ENCODE data around the gene ERC2.

ERC2 gene

DNA sequence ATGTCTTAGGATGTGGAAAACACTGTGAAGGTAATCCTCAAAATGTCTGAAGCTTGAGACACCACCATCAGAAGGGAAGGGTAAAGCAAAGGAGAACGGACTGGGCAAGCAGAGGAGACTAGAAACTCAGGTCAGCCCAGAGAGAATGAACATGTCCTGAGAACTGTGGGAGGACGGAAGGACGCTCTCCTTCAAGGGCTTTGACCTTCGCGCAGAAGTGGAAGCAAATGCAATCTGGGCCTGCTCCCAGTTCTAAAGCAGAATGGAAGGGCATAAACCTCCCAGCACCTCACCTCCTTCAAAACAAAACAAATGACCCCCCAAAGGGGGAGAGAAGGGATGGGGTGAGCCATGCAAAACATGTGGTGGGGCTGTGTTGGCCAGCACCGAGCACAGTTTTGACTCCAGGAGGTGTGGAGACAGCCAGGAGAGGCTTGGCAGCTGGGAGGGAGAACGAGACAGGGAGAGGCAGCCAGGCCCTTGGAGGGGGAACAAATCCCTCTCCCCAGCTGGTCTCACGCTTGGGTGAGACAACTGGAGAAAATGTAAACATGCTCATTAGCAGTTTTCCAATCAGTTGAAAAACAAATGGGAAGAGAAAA is 758.8 kb downstream of the ERC2 start:
- no peak for DNase-seq (ENCODE audit: low spot score in 2 of 2)
- Mint-ChIP-seq H3K9me3 (peaks cover 6% of the 10 kb centered on the region), H3K4me1 (no peaks in the 10 kb centered on the region), H3K4me3 (no peak overlapping the region), H3K36me3 (no peaks in the 10 kb centered on the region), H3K27ac (no peak overlapping the region)
- ATAC-seq: no peak

DNA sequence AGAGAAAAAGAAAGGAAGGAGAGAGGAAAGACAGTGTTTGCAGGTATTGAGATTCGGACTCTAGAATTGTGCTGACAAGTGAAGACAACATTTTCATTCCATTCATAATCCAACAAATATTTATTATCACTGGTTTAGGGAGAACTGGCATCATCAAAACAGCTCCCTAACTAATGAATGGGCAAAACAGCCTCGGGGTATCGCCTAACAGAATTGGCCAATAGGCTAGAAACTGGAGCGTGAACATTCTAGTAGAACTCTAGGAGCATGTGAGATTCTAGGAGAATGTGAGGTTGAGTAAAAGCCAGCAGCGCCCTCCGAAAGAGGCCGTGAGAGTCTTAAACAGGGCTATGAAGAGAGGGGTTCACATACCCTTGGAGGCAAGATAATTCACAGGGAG is 759.3 kb downstream of the ERC2 start:
- no peak for ATAC-seq
- Mint-ChIP-seq H3K27ac (no peak overlapping the region), H3K4me1 (no peaks in the 10 kb centered on the region), H3K36me3 (no peaks in the 10 kb centered on the region), H3K9me3 (peaks cover 6% of the 10 kb centered on the region), H3K4me3 (no peak overlapping the region)
- no peak for DNase-seq (ENCODE audit: low spot score in 2 of 2)

- Mint-ChIP-seq H3K4me3 (no peak overlapping the region), H3K36me3 (no peaks in the 10 kb centered on the region), H3K9me3 (peaks cover 8% of the 10 kb centered on the region), H3K4me1 (no peaks in the 10 kb centered on the region), H3K27ac (no peak overlapping the region)
- DNase-seq (ENCODE audit: low spot score in 2 of 2): no peak
- ATAC-seq: no peak
Measured at GRCh38 chr3:55708242-55708641, 760.0 kb downstream of the ERC2 start.

- H3K4me3 Mint-ChIP-seq: no peak overlapping the region
- H3K36me3 Mint-ChIP-seq: no peaks in the 10 kb centered on the region
- DNase-seq (ENCODE audit: low spot score in 2 of 2): no peak
- no peak overlapping the region for H3K27ac Mint-ChIP-seq
- no peaks in the 10 kb centered on the region for H3K4me1 Mint-ChIP-seq
- ATAC-seq: no peak
- H3K9me3 Mint-ChIP-seq: peaks cover 20% of the 10 kb centered on the region
Measured at GRCh38 chr3:55704521-55704920, 763.7 kb downstream of the ERC2 start.

- Mint-ChIP-seq H3K36me3 (no peaks in the 10 kb centered on the region), H3K27ac (no peak overlapping the region), H3K4me1 (no peaks in the 10 kb centered on the region), H3K4me3 (no peak overlapping the region), H3K9me3 (peaks cover 16% of the 10 kb centered on the region)
- no peak for ATAC-seq
- DNase-seq (ENCODE audit: low spot score in 2 of 2): no peak
Measured at GRCh38 chr3:55702822-55703221, 765.4 kb downstream of the ERC2 start.

- H3K27ac Mint-ChIP-seq: no peak overlapping the region
- no peaks in the 10 kb centered on the region for H3K4me1 Mint-ChIP-seq
- no peak for ATAC-seq
- H3K9me3 Mint-ChIP-seq: peaks cover 16% of the 10 kb centered on the region
- no peaks in the 10 kb centered on the region for H3K36me3 Mint-ChIP-seq
- no peak overlapping the region for H3K4me3 Mint-ChIP-seq
- DNase-seq (ENCODE audit: low spot score in 2 of 2): no peak
Measured at GRCh38 chr3:55701997-55702396, 766.3 kb downstream of the ERC2 start.

GRCh38 chr3:55698831-55699230 is 769.4 kb downstream of the ERC2 start:
- ATAC-seq: no peak
- H3K27ac Mint-ChIP-seq: no peak overlapping the region
- peaks cover 17% of the 10 kb centered on the region for H3K9me3 Mint-ChIP-seq
- H3K36me3 Mint-ChIP-seq: no peaks in the 10 kb centered on the region
- no peak overlapping the region for H3K4me3 Mint-ChIP-seq
- H3K4me1 Mint-ChIP-seq: no peaks in the 10 kb centered on the region
- DNase-seq (ENCODE audit: low spot score in 2 of 2): no peak

DNA sequence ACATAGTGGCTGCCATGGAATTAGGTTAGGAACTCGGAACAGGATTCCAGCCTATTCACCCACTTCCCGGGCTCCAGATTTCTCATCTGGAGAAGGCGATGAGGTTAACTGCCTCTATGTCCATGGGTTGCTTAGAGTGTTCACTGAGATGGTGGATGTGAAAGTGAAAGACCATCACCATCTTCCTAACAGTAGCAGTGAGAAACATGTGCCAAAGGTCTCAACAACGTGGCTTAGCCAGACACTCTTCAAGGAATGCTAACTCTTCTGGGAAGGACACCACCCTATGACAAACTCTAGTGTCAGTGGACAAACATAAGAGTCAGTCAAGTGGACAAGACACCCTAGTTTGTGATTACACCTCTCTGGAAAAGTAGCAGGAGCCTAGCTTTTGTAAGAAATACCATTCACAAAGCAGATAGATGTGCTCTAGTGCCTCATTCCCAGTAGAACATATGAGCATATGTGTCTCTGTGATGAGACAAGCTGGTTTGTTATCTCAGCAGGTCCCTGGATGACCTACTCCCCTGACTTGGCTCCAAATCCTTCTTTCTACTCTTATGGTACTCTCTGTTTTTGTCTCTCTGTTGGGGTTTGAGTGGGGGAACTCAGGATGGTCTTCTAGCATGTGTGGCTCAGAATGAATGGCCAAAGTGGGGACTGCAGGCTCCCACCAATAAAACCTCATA is 770.9 kb downstream of the ERC2 start:
- Mint-ChIP-seq H3K4me3 (no peak overlapping the region), H3K4me1 (no peaks in the 10 kb centered on the region), H3K36me3 (no peaks in the 10 kb centered on the region), H3K9me3 (peaks cover 15% of the 10 kb centered on the region), H3K27ac (no peak overlapping the region)
- DNase-seq (ENCODE audit: low spot score in 2 of 2) (no peak), ATAC-seq (no peak)

DNA sequence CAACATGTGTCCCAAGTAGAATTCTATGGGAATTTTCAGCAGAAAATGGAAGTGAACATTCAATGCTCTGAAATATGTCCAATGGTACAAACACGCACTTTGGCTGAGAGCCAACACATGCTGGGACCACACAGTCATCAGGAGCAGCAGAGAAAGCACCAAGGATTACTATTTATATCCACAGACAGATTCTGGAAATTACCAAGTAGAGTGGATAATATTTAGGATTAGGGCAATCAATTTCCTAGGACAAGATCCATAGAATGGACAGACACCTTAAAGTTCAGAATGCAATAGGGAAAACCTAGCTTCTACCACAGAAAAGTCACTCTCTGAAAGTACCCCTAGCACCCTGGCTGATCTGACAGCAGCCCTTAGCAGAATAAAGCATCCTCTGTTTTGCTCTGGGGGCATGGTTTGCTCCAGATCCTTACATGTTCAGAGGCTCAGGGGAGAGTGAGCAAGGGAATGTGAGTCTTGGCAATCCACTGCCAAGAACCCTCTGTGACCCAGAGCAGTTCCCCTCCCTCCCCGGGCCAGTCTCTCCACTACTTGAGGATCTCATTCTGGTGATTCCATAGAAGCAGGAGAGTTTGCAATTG is 775.2 kb downstream of the ERC2 start:
- Mint-ChIP-seq H3K4me3 (no peak overlapping the region), H3K27ac (no peak overlapping the region), H3K36me3 (no peaks in the 10 kb centered on the region), H3K4me1 (no peaks in the 10 kb centered on the region), H3K9me3 (peaks cover 7% of the 10 kb centered on the region)
- DNase-seq (ENCODE audit: low spot score in 2 of 2) (no peak), ATAC-seq (no peak)

DNA sequence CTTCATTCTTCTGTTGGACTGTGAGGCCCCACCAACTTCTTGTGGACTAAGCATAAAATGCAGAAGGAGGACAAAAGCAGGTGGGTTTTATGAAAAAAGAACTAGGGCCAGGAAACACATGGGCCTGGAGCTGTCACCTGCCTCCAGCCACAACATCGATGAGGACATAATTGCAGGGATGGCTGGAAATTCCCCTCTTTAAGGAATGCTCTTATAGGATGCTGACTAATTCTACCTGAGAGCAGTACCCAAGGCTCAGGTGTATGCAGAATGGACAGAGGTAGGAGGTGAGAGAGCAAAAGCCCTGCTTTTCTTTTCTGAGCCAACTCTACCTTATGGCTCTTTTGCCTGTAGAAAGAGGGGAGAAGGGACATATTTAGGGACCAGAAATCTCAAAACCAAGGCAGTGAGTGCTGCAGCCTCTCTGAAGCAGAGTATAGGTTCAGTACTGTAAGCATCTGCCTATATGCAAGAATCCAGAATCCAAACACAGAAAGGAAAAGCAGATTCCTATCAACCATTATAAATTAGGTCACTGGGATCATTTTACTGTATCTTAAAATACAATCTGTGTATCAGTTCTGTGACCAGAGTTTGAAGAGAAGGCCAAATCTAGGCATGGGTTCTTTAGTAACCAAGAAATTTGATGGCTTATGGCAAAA is 775.8 kb downstream of the ERC2 start:
- Mint-ChIP-seq H3K4me1 (no peaks in the 10 kb centered on the region), H3K27ac (no peak overlapping the region), H3K4me3 (no peak overlapping the region), H3K36me3 (no peaks in the 10 kb centered on the region), H3K9me3 (peaks cover 7% of the 10 kb centered on the region)
- ATAC-seq (no peak), DNase-seq (ENCODE audit: low spot score in 2 of 2) (no peak)

GRCh38 chr3:55691141-55691540 is 777.1 kb downstream of the ERC2 start:
- Mint-ChIP-seq H3K4me1 (no peaks in the 10 kb centered on the region), H3K36me3 (no peaks in the 10 kb centered on the region), H3K4me3 (no peak overlapping the region), H3K9me3 (peaks cover 7% of the 10 kb centered on the region), H3K27ac (no peak overlapping the region)
- ATAC-seq (no peak), DNase-seq (ENCODE audit: low spot score in 2 of 2) (no peak)

GRCh38 chr3:55690726-55691125 is 777.5 kb downstream of the ERC2 start:
- Mint-ChIP-seq H3K36me3 (no peaks in the 10 kb centered on the region), H3K27ac (no peak overlapping the region), H3K9me3 (peaks cover 7% of the 10 kb centered on the region), H3K4me1 (no peaks in the 10 kb centered on the region), H3K4me3 (no peak overlapping the region)
- DNase-seq (ENCODE audit: low spot score in 2 of 2) (no peak), ATAC-seq (no peak)

DNA sequence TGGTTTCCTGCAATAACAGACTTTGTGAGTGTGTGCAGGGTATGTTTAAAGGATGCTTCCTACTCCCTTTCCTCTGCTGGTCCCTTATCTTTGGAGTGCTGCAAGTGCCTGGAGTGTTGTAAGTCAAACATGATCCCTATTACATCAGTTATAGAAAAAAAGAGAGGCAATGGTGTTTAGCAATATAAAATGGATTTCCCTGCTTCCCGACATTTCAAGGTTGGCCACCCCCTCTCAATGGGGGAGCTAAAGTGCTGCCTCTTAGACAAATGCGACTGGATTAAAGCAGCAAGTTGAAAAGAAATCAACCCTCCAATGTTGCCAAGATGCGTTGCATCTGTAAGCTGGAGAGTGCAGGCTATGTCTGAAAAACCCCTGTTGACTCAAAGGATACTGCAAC is 778.1 kb downstream of the ERC2 start:
- Mint-ChIP-seq H3K27ac (no peak overlapping the region), H3K4me3 (no peak overlapping the region), H3K9me3 (peaks cover 4% of the 10 kb centered on the region), H3K36me3 (no peaks in the 10 kb centered on the region), H3K4me1 (no peaks in the 10 kb centered on the region)
- ATAC-seq: no peak
- no peak for DNase-seq (ENCODE audit: low spot score in 2 of 2)

- Mint-ChIP-seq H3K4me1 (no peaks in the 10 kb centered on the region), H3K36me3 (no peaks in the 10 kb centered on the region), H3K27ac (no peak overlapping the region), H3K9me3 (no peaks in the 10 kb centered on the region), H3K4me3 (no peak overlapping the region)
- ATAC-seq (no peak), DNase-seq (ENCODE audit: low spot score in 2 of 2) (no peak)
Measured at GRCh38 chr3:55688154-55688553, 780.1 kb downstream of the ERC2 start.

- no peaks in the 10 kb centered on the region for H3K4me1 Mint-ChIP-seq
- no peaks in the 10 kb centered on the region for H3K9me3 Mint-ChIP-seq
- no peak for DNase-seq (ENCODE audit: low spot score in 2 of 2)
- H3K4me3 Mint-ChIP-seq: no peak overlapping the region
- H3K36me3 Mint-ChIP-seq: no peaks in the 10 kb centered on the region
- ATAC-seq: no peak
- no peak overlapping the region for H3K27ac Mint-ChIP-seq
Measured at GRCh38 chr3:55687526-55687925, 780.7 kb downstream of the ERC2 start.

All from stimulated activated effector memory CD8-positive, alpha-beta T cell treated with anti-CD3 and anti-CD28 coated beads, Interleukin-12 subunit alpha, Interleukin-12 subunit beta, amount 100 ng/mL, for 72 hours (primary cell).